Fibroblast of mammary gland (primary cell): Measurements from ENCODE around the gene PDGFC.
A peak's percentile ranks its signal among the peaks of the same experiment; 100 is the strongest.

ENCODE experiments used
- DNase-seq: peaks from one replicate; pipeline ENCODE4 v3.0.0-alpha.2; 2010; ENCODE audit warnings: low read depth
- H3K4me3 ChIP-seq: 2 replicates; pipeline ENCODE4 v1.5.1; 2011; ENCODE audit warnings: low read depth, mild to moderate bottlenecking, low read length, moderate library complexity; ENCODE audit not compliant: control insufficient read depth
- CTCF ChIP-seq: conservative IDR thresholded peaks from 2 replicates; pipeline ENCODE4 v1.5.1; 2011; ENCODE audit warnings: low read depth, low read length, inconsistent platforms; ENCODE audit not compliant: control insufficient read depth, insufficient read depth

The PDGFC gene

GRCh38 chr4:156766846-156767245 is 204.8 kb downstream of the PDGFC start:
- H3K4me3 ChIP-seq: no peak overlapping the region
- DNase-seq: peak; percentile 60
- TF ChIP-seq CTCF: no peak

- no peak overlapping the region for H3K4me3 ChIP-seq
- no peak for DNase-seq
- TF ChIP-seq CTCF: no peak
Observed at GRCh38 chr4:156765277-156765676, 206.3 kb downstream of the PDGFC start.

- no peak for DNase-seq
- H3K4me3 ChIP-seq: no peak overlapping the region
- no peak for TF ChIP-seq CTCF
Observed at GRCh38 chr4:156764846-156765245, 206.8 kb downstream of the PDGFC start.

GRCh38 chr4:156764145-156764544 is 207.5 kb downstream of the PDGFC start:
- TF ChIP-seq CTCF: no peak
- peak; percentile 33 for DNase-seq

GRCh38 chr4:156763511-156763910 is 208.1 kb downstream of the PDGFC start:
- DNase-seq: no peak
- no peak for TF ChIP-seq CTCF

More at GRCh38 chr4:156764145-156764544, 207.5 kb downstream of the PDGFC start:
- H3K4me3 ChIP-seq: no peak overlapping the region

GRCh38 chr4:156762851-156763250 is 208.7 kb downstream of the PDGFC start:
- no peak for TF ChIP-seq CTCF
- H3K4me3 ChIP-seq: no peak overlapping the region
- DNase-seq: no peak

More at GRCh38 chr4:156763511-156763910, 208.1 kb downstream of the PDGFC start:
- no peak overlapping the region for H3K4me3 ChIP-seq

- DNase-seq: peak; percentile 39
- no peak overlapping the region for H3K4me3 ChIP-seq
- TF ChIP-seq CTCF: no peak
Observed at GRCh38 chr4:156756118-156756517, 215.5 kb downstream of the PDGFC start.
